Smooth muscle cell (in vitro differentiated cells): ENCODE results near the gene AFG1L. TPM values are rescaled to one million over a fixed set of nuclear protein-coding genes. Genes with fewer than 3 reads are reported as not detected.

Source experiments
- DNase-seq: peaks from one replicate; lab custom pipeline; 2025; ENCODE audit not compliant: unreplicated experiment; lab: John Stamatoyannopoulos, UW
- H2AFZ ChIP-seq: fragments of 200-600 bp; sonication (generic); 2 replicates; pipeline ENCODE4 v1.6.0; 2016; ENCODE audit warnings: antibody characterized with exemption, low read depth, mild to moderate bottlenecking
- H3F3A ChIP-seq: fragments of 200-600 bp; sonication (generic); 2 replicates; pipeline ENCODE4 v1.6.0; 2017; ENCODE audit warnings: antibody characterized with exemption, low read depth
- H3K27ac ChIP-seq: fragments of 200-600 bp; sonication (generic); 2 replicates; pipeline ENCODE4 v1.5.1; 2016; ENCODE audit warnings: low read depth, mild to moderate bottlenecking
- H3K27me3 ChIP-seq: fragments of 200-600 bp; sonication (generic); 2 replicates; pipeline ENCODE4 v1.6.1; 2016; ENCODE audit warnings: low read depth, mild to moderate bottlenecking
- H3K36me3 ChIP-seq: fragments of 200-600 bp; sonication (generic); 2 replicates; pipeline ENCODE4 v1.5.1; 2016; ENCODE audit warnings: low read depth
- H3K4me1 ChIP-seq: fragments of 200-600 bp; sonication (generic); 2 replicates; pipeline ENCODE4 v1.5.1; 2016; ENCODE audit warnings: low read depth
- H3K4me2 ChIP-seq: fragments of 200-600 bp; sonication (generic); 2 replicates; pipeline ENCODE4 v1.6.0; 2016; ENCODE audit warnings: mild to moderate bottlenecking
- H3K4me3 ChIP-seq: fragments of 200-600 bp; sonication (generic); 2 replicates; pipeline ENCODE4 v1.5.1; 2016; ENCODE audit warnings: mild to moderate bottlenecking
- H3K79me2 ChIP-seq: fragments of 200-600 bp; sonication (generic); 2 replicates; pipeline ENCODE4 v1.6.0; 2016; ENCODE audit warnings: low read depth, mild to moderate bottlenecking
- H3K9ac ChIP-seq: fragments of 200-600 bp; sonication (generic); 2 replicates; pipeline ENCODE4 v1.6.0; 2016; ENCODE audit warnings: low read depth
- H3K9me3 ChIP-seq: fragments of 200-600 bp; sonication (generic); replicated peaks from 2 replicates; pipeline ENCODE4 v1.5.1; 2016; ENCODE audit warnings: low read depth
- H4K20me1 ChIP-seq: fragments of 200-600 bp; sonication (generic); 2 replicates; pipeline ENCODE4 v1.6.0; 2016; ENCODE audit warnings: low read depth
- WGBS: methylation state at CpG from one replicate; pipeline ENCODE4 v1.1.7; 2016; ENCODE audit warnings: low lambda C conversion rate; 5-methylcytosine and 5-hydroxymethylcytosine counted together
- polyA plus RNA-seq: library from polyadenylated mRNA; unstranded; fragments of >200 nt; fragmentation: Nextera tagmentation; extraction: Ambion mirVana; gene quantifications from 2 replicates; pipeline ENCODE4 v1.2.1, GENCODE V29; 2016
- total RNA-seq: library from RNA; depleted of rRNA; stranded (reverse); fragments of >200 nt; gene quantifications from 2 replicates; pipeline ENCODE4 v1.2.3, GENCODE V29; 2014
- TF ChIP-seq, protein P1 (sequence below): fragments of 200-600 bp; sonication (generic); IDR thresholded peaks from 2 replicates; pipeline ENCODE4 v1.5.1; 2017; ENCODE audit warnings: borderline replicate concordance, mild to moderate bottlenecking, antibody characterized with exemption; ENCODE audit not compliant: insufficient read depth, poor library complexity, severe bottlenecking

Gene AFG1L
- total and polyA plus RNA-seq, 2 experiments from 2014 or later: 4.0 to 5.7 TPM

DNA sequence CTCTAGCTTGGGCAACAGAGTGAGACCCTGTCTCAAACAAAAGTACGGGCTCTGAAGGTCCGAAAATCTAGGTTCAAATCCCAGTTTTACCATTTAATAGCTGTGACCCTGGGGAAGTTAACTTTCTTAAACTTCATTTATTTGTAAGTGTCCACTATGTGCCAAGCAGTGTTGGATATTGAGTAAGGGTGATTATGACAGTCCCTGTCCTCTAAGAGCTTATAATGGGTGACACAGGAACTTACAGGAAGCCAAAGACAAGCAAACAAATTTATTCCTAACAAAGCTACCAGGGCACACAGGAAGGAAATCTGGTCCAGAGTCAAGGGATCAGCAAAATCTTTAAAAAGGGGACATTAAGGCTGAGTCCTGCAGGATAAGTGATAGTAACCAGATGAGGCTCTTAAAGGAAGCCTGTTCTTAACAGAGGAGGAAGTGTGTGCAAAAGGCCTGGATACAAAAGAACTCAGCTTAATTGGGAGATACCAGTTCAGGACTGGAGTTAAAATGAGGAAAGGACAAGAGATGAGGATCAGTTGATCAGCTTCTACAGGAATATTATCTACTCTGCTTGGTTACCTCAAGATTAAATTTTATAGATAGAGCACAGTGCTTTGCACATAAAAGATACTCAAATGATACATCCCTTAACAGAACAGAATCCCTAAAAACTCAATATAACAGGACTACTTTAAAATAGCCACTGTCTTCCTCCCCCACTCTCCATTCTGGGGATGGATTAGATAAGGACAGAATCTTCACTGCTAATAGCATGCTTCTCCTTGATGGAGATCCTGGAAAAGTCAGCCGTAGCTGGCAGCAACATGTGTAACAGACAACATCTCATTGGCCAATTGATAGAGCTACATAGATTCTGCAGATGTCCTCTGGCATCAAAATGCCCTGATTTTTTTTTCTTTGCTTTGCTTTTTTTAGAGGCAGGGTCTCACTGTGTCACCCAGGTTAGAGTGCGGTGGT is 40.1 kb upstream of the AFG1L start:
- no peak for DNase-seq
- Histone ChIP-seq H3F3A (peaks cover 11% of the 10 kb centered on the region), H4K20me1 (peaks cover 91% of the 10 kb centered on the region), H3K27ac (no peak overlapping the region), H3K4me2 (no peak overlapping the region), H3K9me3 (no peaks in the 10 kb centered on the region), H2AFZ (no peak overlapping the region), H3K79me2 (peaks cover 98% of the 10 kb centered on the region), H3K4me1 (peaks cover 4% of the 10 kb centered on the region), H3K27me3 (no peaks in the 10 kb centered on the region), H3K9ac (no peak overlapping the region), H3K4me3 (no peak overlapping the region), H3K36me3 (no peaks in the 10 kb centered on the region)
- TF ChIP-seq, protein P1, sequence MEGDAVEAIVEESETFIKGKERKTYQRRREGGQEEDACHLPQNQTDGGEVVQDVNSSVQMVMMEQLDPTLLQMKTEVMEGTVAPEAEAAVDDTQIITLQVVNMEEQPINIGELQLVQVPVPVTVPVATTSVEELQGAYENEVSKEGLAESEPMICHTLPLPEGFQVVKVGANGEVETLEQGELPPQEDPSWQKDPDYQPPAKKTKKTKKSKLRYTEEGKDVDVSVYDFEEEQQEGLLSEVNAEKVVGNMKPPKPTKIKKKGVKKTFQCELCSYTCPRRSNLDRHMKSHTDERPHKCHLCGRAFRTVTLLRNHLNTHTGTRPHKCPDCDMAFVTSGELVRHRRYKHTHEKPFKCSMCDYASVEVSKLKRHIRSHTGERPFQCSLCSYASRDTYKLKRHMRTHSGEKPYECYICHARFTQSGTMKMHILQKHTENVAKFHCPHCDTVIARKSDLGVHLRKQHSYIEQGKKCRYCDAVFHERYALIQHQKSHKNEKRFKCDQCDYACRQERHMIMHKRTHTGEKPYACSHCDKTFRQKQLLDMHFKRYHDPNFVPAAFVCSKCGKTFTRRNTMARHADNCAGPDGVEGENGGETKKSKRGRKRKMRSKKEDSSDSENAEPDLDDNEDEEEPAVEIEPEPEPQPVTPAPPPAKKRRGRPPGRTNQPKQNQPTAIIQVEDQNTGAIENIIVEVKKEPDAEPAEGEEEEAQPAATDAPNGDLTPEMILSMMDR: no peak
- 75% methylated on average over 4 of the region's 4 CpGs for WGBS

DNA sequence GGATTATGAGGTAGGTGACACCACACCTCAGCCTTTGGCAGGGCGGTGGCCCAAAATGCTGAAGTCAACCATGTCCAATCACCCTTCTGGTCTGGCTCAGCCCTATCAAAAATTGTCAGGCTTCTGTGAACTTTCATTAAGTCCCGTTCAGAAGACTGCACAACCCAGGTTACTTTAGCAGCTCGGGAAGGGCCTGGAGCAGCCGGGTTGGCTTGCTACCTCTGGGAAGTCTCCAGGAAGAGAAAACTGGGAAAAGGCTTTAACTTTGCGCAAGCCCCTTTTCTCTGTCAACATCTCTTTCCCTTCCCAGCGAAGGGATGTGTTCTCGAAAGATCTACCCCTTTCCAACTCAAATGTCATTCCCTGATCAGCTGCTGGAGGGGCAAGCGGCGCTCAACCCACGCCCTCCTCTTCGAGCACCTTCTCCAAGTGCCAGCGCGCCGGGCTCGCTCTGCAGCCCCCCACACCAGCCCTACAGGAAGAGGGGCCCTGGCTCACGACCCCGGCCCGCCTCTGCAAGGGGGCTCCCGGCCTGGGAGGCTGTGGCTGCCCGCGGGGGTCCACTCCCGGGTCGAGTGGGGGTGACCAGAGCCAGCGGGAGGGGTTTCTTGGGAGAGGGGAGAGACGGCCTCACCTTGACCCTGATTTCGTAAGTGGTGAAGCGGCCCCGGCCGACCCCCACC is 34.6 kb upstream of the AFG1L start:
- Histone ChIP-seq H2AFZ (peak overlapping the region; percentile 91), H3K27me3 (no peaks in the 10 kb centered on the region), H3K4me2 (peak overlapping the region; percentile 92), H3K9ac (peak overlapping the region; percentile 89), H3F3A (peaks cover 9% of the 10 kb centered on the region), H3K36me3 (no peaks in the 10 kb centered on the region), H3K4me1 (peaks cover 8% of the 10 kb centered on the region), H3K9me3 (no peaks in the 10 kb centered on the region), H3K4me3 (peak overlapping the region; percentile 91), H4K20me1 (peaks cover 35% of the 10 kb centered on the region), H3K27ac (peak overlapping the region; percentile 73), H3K79me2 (peaks cover 53% of the 10 kb centered on the region)
- DNase-seq: peak; percentile 57
- 2% methylated on average over 29 of the region's 29 CpGs for WGBS
- TF ChIP-seq, protein P1: no peak

DNA sequence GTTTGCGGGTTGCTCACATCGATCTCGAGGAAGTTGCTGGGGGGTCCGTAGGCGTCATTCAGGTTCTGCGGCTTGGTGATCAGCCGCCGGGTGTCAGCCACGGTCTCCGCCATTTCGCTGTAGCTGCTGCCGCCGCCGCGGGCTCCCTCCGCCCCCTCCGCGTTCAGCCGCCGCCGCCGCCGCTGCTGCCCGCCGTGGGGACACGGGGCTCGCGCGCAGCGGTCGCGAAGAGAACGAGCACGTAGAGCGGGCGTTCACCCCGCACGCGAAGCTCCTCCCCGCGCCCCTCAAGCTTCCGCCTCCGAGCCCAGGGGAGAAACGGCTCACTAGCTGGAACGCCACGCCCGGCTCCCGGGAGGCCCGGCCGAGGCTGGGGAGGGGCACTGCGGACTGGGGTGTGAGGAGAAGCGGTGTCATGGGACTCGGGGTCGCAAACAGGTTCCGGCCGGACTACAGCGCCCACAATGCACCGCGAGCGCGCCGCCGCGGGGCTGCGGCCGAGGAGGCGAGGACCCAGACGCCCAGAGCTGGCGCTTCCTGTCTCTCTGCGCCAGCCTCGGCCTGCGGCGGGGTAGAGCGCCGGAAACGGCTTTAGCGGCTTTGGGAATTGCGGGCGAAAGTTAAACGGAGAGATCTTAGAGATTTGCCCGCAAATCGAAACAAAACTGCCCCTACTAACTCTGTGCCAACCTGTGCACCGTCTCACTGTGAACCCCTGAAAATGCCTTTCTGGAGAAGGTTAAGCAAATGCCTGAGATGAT is 33.9 kb upstream of the AFG1L start, which contains the start of gene SNX3:
Gene SNX3, minus strand, starts transcription at position 232 of the 761 bp plus-strand sequence. Its CDS starts 119 bp downstream, at position 113.
- Histone ChIP-seq H3K4me2 (peak within 1 kb of the TSS; percentile 92), H3K4me3 (peak within 1 kb of the TSS; percentile 91), H3F3A (peaks cover 9% of the 10 kb centered on the region), H3K9me3 (no peaks in the 10 kb centered on the region), H3K4me1 (peaks cover 8% of the 10 kb centered on the region), H4K20me1 (peaks cover 28% of the 10 kb centered on the region), H3K9ac (peak within 1 kb of the TSS; percentile 89), H3K36me3 (no peaks in the 10 kb centered on the region), H3K27me3 (no peaks in the 10 kb centered on the region), H3K27ac (peak within 1 kb of the TSS; percentile 73), H3K79me2 (peaks cover 46% of the 10 kb centered on the region), H2AFZ (peak within 1 kb of the TSS; percentile 91)
- WGBS: under 1% methylated on average over 77 of the region's 83 CpGs
- DNase-seq: peak; percentile 87
- TF ChIP-seq, protein P1: peak; percentile 4
